Measurements from ENCODE around the gene IGFBP3. TPM values are rescaled to one million over a fixed set of nuclear protein-coding genes. Genes with fewer than 3 reads are reported as not detected.

The IGFBP3 gene
- total and polyA plus RNA-seq, 12 donors: 32.1 to 183 (median 70.6) TPM

DNA sequence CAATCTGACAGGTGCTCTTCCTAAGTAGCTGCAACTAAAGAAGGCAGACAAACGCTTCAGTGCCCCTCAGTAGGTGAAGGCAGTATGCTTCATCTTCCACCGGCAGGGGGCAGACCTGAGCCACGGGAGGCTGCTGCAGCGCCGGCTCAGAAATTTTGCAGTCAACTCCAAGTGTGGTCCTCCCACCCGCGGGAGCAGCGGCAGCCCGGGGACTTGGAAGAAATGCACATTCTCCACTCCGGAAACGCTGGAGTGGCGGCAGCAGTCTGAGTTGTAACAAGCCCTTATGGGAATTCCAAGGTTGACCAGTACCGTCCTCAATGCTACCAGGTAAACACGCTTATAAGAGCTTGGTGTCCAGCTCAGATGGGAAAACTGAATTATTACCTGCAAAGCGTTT is 3.4 kb downstream of the IGFBP3 start:
- Histone ChIP-seq H3K27ac (no peak overlapping the region), H3K27me3 (peaks cover 0 to 55% (median 0%) of the 10 kb centered on the region in 7 donors), H3K36me3 (peaks cover 0 to 46% (median 15%) of the 10 kb centered on the region in 9 donors), H3K4me3 (peak overlapping the region in 5 of 10 donors; percentile 63 to 77 (median 67)), H3K4me1 (peaks cover 5 to 55% (median 30%) of the 10 kb centered on the region in 9 donors), H3K9me3 (no peaks in the 10 kb centered on the region)
- peak in 7 of 8 donors; percentile 25 to 58 (median 57) for ATAC-seq
- WGBS, 2 donors: 6 to 8% methylated on average over 15 of the region's 15 CpGs
- DNase-seq: peak; percentile 84 to 85
- TF ChIP-seq, protein P1, sequence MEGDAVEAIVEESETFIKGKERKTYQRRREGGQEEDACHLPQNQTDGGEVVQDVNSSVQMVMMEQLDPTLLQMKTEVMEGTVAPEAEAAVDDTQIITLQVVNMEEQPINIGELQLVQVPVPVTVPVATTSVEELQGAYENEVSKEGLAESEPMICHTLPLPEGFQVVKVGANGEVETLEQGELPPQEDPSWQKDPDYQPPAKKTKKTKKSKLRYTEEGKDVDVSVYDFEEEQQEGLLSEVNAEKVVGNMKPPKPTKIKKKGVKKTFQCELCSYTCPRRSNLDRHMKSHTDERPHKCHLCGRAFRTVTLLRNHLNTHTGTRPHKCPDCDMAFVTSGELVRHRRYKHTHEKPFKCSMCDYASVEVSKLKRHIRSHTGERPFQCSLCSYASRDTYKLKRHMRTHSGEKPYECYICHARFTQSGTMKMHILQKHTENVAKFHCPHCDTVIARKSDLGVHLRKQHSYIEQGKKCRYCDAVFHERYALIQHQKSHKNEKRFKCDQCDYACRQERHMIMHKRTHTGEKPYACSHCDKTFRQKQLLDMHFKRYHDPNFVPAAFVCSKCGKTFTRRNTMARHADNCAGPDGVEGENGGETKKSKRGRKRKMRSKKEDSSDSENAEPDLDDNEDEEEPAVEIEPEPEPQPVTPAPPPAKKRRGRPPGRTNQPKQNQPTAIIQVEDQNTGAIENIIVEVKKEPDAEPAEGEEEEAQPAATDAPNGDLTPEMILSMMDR (IDR thresholded peaks at IDR 0.05): peak; percentile 89 to 98 (median 96)
- intact Hi-C loops (cut with DNase I): loop anchor here in 8 of 10 donors (1.0 to 10.0 kb wide), 9 partner anchors 435 to 1337 kb away; no protein-coding TSS in a partner anchor

DNA sequence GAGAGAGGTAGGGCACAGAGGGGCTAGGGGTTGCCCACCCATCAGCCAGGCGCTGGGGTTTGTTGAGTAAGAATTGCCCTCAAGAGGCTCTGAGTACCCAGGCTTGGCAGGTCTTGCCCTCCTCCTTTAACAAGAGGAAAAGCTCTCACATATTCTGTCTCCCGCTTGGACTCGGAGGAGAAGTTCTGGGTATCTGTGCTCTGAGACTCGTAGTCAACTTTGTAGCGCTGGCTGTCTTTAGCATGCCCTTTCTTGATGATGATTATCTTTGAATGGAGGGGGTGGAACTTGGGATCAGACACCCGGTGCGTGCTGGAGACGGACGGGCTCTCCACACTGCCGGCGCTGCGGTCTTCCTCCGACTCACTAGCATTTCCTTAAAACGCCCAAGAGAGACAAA is 4.0 kb downstream of the IGFBP3 start:
- Histone ChIP-seq H3K27ac (no peak overlapping the region), H3K4me1 (peaks cover 5 to 49% (median 27%) of the 10 kb centered on the region in 9 donors), H3K9me3 (no peaks in the 10 kb centered on the region), H3K27me3 (peaks cover 0 to 49% (median 0%) of the 10 kb centered on the region in 7 donors), H3K4me3 (no peak overlapping the region), H3K36me3 (peaks cover 0 to 52% (median 15%) of the 10 kb centered on the region in 9 donors)
- ATAC-seq: no peak
- 80 to 84% methylated on average over 14 of the region's 14 CpGs for WGBS, 2 donors
- TF ChIP-seq, protein P1 (IDR thresholded peaks at IDR 0.05): no peak
- intact Hi-C loops (cut with DNase I): loop anchor here in 8 of 10 donors (1.0 to 10.0 kb wide), 9 partner anchors 436 to 1338 kb away; no protein-coding TSS in a partner anchor
- no peak for DNase-seq

DNA sequence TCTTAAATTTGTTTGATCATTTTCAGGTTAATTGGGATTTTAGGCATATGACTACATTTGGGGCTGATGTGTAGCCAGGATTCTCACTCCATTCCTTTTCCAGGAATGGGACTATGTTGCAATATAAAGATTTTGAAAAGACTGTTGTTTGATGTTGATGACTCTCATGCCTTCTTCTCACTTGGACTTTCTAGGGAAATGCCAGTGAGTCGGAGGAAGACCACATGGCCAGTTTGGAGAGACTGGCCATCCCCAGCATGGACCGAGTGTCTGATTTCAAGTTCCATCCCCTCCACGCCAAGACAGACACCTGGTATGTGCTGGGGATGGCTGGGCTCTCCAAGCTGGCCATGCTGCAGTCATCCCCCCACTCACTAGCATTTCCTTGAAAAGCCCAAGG is 5.5 kb downstream of the IGFBP3 start:
- H3K27me3 ChIP-seq: peaks cover 0 to 34% (median 0%) of the 10 kb centered on the region in 7 donors
- TF ChIP-seq, protein P1 (IDR thresholded peaks at IDR 0.05): no peak
- no peaks in the 10 kb centered on the region for H3K9me3 ChIP-seq
- no peak for ATAC-seq
- H3K4me1 ChIP-seq: peaks cover 0 to 37% (median 15%) of the 10 kb centered on the region in 9 donors
- peaks cover 0 to 56% (median 15%) of the 10 kb centered on the region in 9 donors for H3K36me3 ChIP-seq
- 88 to 92% methylated on average over 3 of the region's 3 CpGs for WGBS, 2 donors
- H3K4me3 ChIP-seq: no peak overlapping the region
- DNase-seq: no peak
- H3K27ac ChIP-seq: no peak overlapping the region
- intact Hi-C loops (cut with DNase I): loop anchor here in 8 of 10 donors (2.0 to 10.0 kb wide), 8 partner anchors 437 to 1339 kb away; no protein-coding TSS in a partner anchor

DNA sequence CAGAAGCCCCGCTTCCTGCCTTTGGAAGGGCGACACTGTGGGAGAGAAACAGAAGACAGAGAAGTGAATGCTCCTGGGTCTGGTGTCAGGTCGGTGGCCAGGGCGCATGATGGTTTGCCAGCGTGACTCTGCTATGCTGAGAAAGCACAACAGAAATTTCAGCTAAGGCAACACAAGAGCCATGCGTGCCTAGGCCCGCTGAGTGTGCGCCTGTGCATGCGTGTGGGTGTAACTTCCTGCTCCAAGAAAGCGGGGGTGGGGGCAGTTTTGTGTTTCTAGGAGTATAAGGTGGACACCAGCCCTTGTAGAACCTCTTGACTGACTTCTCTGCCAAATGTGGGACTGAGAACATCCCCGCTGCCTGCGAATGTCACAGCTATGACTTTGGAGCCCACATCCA is 6.2 kb downstream of the IGFBP3 start:
- Histone ChIP-seq H3K27ac (no peak overlapping the region), H3K4me1 (peaks cover 0 to 30% (median 10%) of the 10 kb centered on the region in 9 donors), H3K9me3 (no peaks in the 10 kb centered on the region), H3K4me3 (no peak overlapping the region), H3K27me3 (peaks cover 0 to 27% (median 0%) of the 10 kb centered on the region in 7 donors), H3K36me3 (peaks cover 0 to 56% (median 15%) of the 10 kb centered on the region in 9 donors)
- TF ChIP-seq, protein P1 (IDR thresholded peaks at IDR 0.05): no peak
- ATAC-seq (no peak), DNase-seq (no peak)
- intact Hi-C loops (cut with DNase I): loop anchor here in 7 of 10 donors (5.0 to 10.0 kb wide), 6 partner anchors 1172 to 1340 kb away; no protein-coding TSS in a partner anchor
- 93 to 94% methylated on average over 12 of the region's 12 CpGs for WGBS, 2 donors
